Measurements from ENCODE around the gene TMEM63A. TPM values are rescaled to one million over a fixed set of nuclear protein-coding genes. Genes with fewer than 3 reads are reported as not detected.

The TMEM63A gene
- total and polyA plus RNA-seq, 2 donors (not counting 3 experiments of a cell fraction or from before 2014, with no cell fraction given) = 28.7 to 41.4 TPM

- H3K4me3 ChIP-seq (replicated peaks in 1 of 3; ENCODE audit: insufficient read depth in 1 of 3, low read depth in 1 of 3, low read length in 3 of 3) = no peak overlapping the region
- ChIA-PET CTCF (interaction anchor here (0.6 to 3.7 kb wide), 8 partner anchors 12 to 372 kb away, joined by 3 to 29 read pairs (median 5); partner anchors contain the start of gene SRP9), POLR2A (no interaction called here)
- H3K27me3 ChIP-seq (ENCODE audit: control insufficient read depth in 2 of 2, insufficient read depth in 2 of 2, low read length in 2 of 2) = no peaks in the 10 kb centered on the region
- intact Hi-C loops (cut with micrococcal nuclease) = loop anchor here (1.0 to 5.0 kb wide), 2 partner anchors 66 to 130 kb away; no protein-coding TSS in a partner anchor
- no peak overlapping the region for H2AFZ ChIP-seq (ENCODE audit: low read depth, low read length)
- H3K36me3 ChIP-seq (ENCODE audit: control insufficient read depth in 2 of 2, extremely low read depth in 1 of 2, insufficient read depth in 2 of 2, low read length in 2 of 2) = peaks cover 0 to 7% of the 10 kb centered on the region in 2 experiments
- H3K9ac ChIP-seq (replicated peaks; ENCODE audit: extremely low read depth, insufficient read depth, low read length) = no peak overlapping the region
- dilution Hi-C loops (cut with MboI; ENCODE audit: extremely low pct_ligation_motif_present, low sequenced_read_pairs) = no loop called here
- DNase-seq (ENCODE audit: low read depth, low spot score) (no peak), FAIRE-seq (no peak)
- no peaks in the 10 kb centered on the region for H3K9me1 ChIP-seq (replicated peaks; ENCODE audit: control insufficient read depth, extremely low read depth, insufficient read depth, low read length)
- BruUV-seq (replicated peaks) = no TSS peak
- H3K9me3 ChIP-seq (replicated peaks; ENCODE audit: control insufficient read depth, insufficient read depth, low read length) = no peaks in the 10 kb centered on the region
- H3K4me2 ChIP-seq (ENCODE audit: insufficient read depth, low read length) = no peak overlapping the region
- H4K20me1 ChIP-seq (replicated peaks; ENCODE audit: control insufficient read depth, extremely low read depth, insufficient read depth, low read length) = no peaks in the 10 kb centered on the region
- TF ChIP-seq POLR2A (IDR thresholded peaks at IDR 0.05; ENCODE audit: low read depth, low read length) = no peak
- TF ChIP-seq POLR2AphosphoS5 (IDR thresholded peaks at IDR 0.05; ENCODE audit: insufficient read depth, low read depth, low read length) = no peak
- TF ChIP-seq JUN (IDR thresholded peaks at IDR 0.05; ENCODE audit: borderline replicate concordance, insufficient read depth, insufficient read length, low read depth) = no peak
- no peak for TF ChIP-seq MAX (IDR thresholded peaks at IDR 0.05; ENCODE audit: insufficient read depth, insufficient read length)
- H3K27ac ChIP-seq (ENCODE audit: insufficient read depth, low read depth, low read length) = no peak overlapping the region
- no peaks in the 10 kb centered on the region for H3K4me1 ChIP-seq (ENCODE audit: control insufficient read depth, extremely low read depth, insufficient read depth, low read length)
- no peaks in the 10 kb centered on the region for H3K79me2 ChIP-seq (ENCODE audit: control insufficient read depth, insufficient read depth, low read length)
These were observed 35.6 kb downstream of the TMEM63A start for GRCh38 chr1:225846331-225847310.

Data from endothelial cell of umbilical vein (primary cell).